A549 (cell line): Measurements from ENCODE around the gene PLEKHA1. TPM values are rescaled to one million over a fixed set of nuclear protein-coding genes. Genes with fewer than 3 reads are reported as not detected.

Experiments used
- ATAC-seq, 2 experiments: fragments of 200-7000 bp in 1 of 2; fragments of >200 bp in 1 of 2; cut with Nextera tagmentation in 1 of 2; cut with Tn5 transposase in 1 of 2; 3 replicates each; pipeline versions ENCODE4 v1.8.0 to v1.9.1; 2018 to 2020; ENCODE audit warnings: mild to moderate bottlenecking in 1 of 2, moderate library complexity in 1 of 2
- CTCF ChIA-PET: fragments of 300-600 bp; sonication (Branson Sonifier 250); formaldehyde crosslinking; extraction: SDS; loops from one replicate; lab custom pipeline; 2021; ENCODE audit warnings: antibody characterized with exemption, inconsistent platforms; lab: Yijun Ruan, JAX
- POLR2A ChIA-PET: fragments of 350-600 bp; formaldehyde crosslinking; extraction: SDS; loops from one replicate; lab custom pipeline; 2021; ENCODE audit warnings: antibody characterized with exemption, inconsistent platforms; lab: Yijun Ruan, JAX
- DNase-seq, 2 experiments: peaks; one replicate each; pipeline versions ENCODE4 v3.0.0 to v3.0.0-alpha.2; 2011 to 2016; ENCODE audit warnings: low read depth in 1 of 2, low spot score in 1 of 2
- FAIRE-seq: peaks from 2 replicates; lab custom pipeline; 2011; peaks lifted over from hg19 to GRCh38; lab: Jason Lieb, UNC
- H3K27ac ChIP-seq, 2 experiments: fragments of >200 bp; sonication (Bioruptor Twin); formaldehyde crosslinking; 3 replicates each; pipeline ENCODE4 v1.5.1; 2016 to 2017
- H3K4me1 ChIP-seq: fragments of >200 bp; sonication (Bioruptor Twin); formaldehyde crosslinking; 3 replicates; pipeline ENCODE4 v1.6.1; 2016
- H3K4me2 ChIP-seq: fragments of >200 bp; sonication (Bioruptor Twin); formaldehyde crosslinking; 3 replicates; pipeline ENCODE4 v1.6.1; 2016
- H3K4me3 ChIP-seq: fragments of >200 bp; sonication (Bioruptor Twin); formaldehyde crosslinking; 3 replicates; pipeline ENCODE4 v1.5.1; 2016
- H3K9me3 ChIP-seq: fragments of >200 bp; sonication (Bioruptor Twin); formaldehyde crosslinking; 3 replicates; pipeline ENCODE4 v1.6.1; 2016
- BHLHE40 ChIP-seq: IDR thresholded peaks from 2 replicates; pipeline ENCODE4 v1.6.1; 2012; ENCODE audit warnings: low read depth, low read length, inconsistent platforms
- CBX2 ChIP-seq: fragments of 200-600 bp; sonication (generic); IDR thresholded peaks from 2 replicates; pipeline ENCODE4 v1.6.1; 2016; ENCODE audit warnings: low read depth, mild to moderate bottlenecking, borderline replicate concordance
- CHD2 ChIP-seq: fragments of 150-350 bp; IDR thresholded peaks from 2 replicates; pipeline ENCODE4 v1.6.1; 2014; ENCODE audit warnings: low read length; ENCODE audit not compliant: partially characterized antibody
- EHF ChIP-seq: fragments of 250-450 bp; sonication (Bioruptor Pico); IDR thresholded peaks from 2 replicates; pipeline ENCODE4 v1.5.0; 2020; ENCODE audit warnings: mild to moderate bottlenecking
- EHMT2 ChIP-seq: fragments of 200-600 bp; sonication (generic); IDR thresholded peaks from 2 replicates; pipeline ENCODE4 v1.6.1; 2016; ENCODE audit warnings: antibody characterized with exemption, low read depth, mild to moderate bottlenecking, moderate library complexity
- EP300 ChIP-seq, 2 experiments: fragments of >200 bp; sonication (Bioruptor Twin); formaldehyde crosslinking; IDR thresholded peaks; 2 replicates in 1 of 2; 3 replicates in 1 of 2; pipeline ENCODE4 v1.6.1; 2016 to 2017
- FOSL2 ChIP-seq, 2 experiments: fragments of 450-650 bp in 1 of 2; fragments of >200 bp in 1 of 2; sonication (Bioruptor Twin) in 1 of 2; formaldehyde crosslinking; IDR thresholded peaks; 2 replicates each; pipeline versions ENCODE4 v1.5.0 to v1.6.1; 2016 to 2020; ENCODE audit warnings: mild to moderate bottlenecking in 1 of 2, moderate library complexity in 1 of 2
- FOXS1 ChIP-seq: fragments of 250-450 bp; sonication (Bioruptor Pico); IDR thresholded peaks from 2 replicates; pipeline ENCODE4 v1.5.0; 2020; ENCODE audit warnings: mild to moderate bottlenecking, moderate library complexity
- GATA3 ChIP-seq: IDR thresholded peaks from 2 replicates; pipeline ENCODE4 v1.6.1; 2012; ENCODE audit warnings: borderline replicate concordance
- HDAC2 ChIP-seq: fragments of 200-600 bp; sonication (generic); IDR thresholded peaks from 2 replicates; pipeline ENCODE4 v1.6.1; 2016
- HOXA7 ChIP-seq: fragments of 250-450 bp; sonication (Bioruptor Pico); IDR thresholded peaks from 2 replicates; pipeline ENCODE4 v1.5.0; 2020; ENCODE audit warnings: mild to moderate bottlenecking, moderate library complexity
- HOXB5 ChIP-seq: fragments of 250-450 bp; sonication (Bioruptor Pico); IDR thresholded peaks from 2 replicates; pipeline ENCODE4 v1.5.0; 2020; ENCODE audit warnings: mild to moderate bottlenecking, moderate library complexity
- JUN ChIP-seq, 2 experiments: fragments of >200 bp; sonication (Bioruptor Twin); formaldehyde crosslinking; IDR thresholded peaks; 2 replicates in 1 of 2; 3 replicates in 1 of 2; pipeline ENCODE4 v1.6.1; 2016 to 2017
- JUNB ChIP-seq: fragments of >200 bp; sonication (Bioruptor Twin); formaldehyde crosslinking; IDR thresholded peaks from 2 replicates; pipeline ENCODE4 v1.6.1; 2016
- KDM5A ChIP-seq: fragments of 200-600 bp; sonication (generic); IDR thresholded peaks from 2 replicates; pipeline ENCODE4 v1.6.1; 2016; ENCODE audit warnings: antibody characterized with exemption, mild to moderate bottlenecking
- MAFK ChIP-seq: fragments of 450-650 bp; IDR thresholded peaks from 2 replicates; pipeline ENCODE4 v1.6.1; 2014; ENCODE audit not compliant: partially characterized antibody
- NPAS2 ChIP-seq: fragments of 250-450 bp; sonication (Bioruptor Pico); IDR thresholded peaks from 2 replicates; pipeline ENCODE4 v1.8.0; 2022; ENCODE audit warnings: mild to moderate bottlenecking, moderate library complexity, borderline replicate concordance
- NR3C1 ChIP-seq: fragments of >200 bp; sonication (Bioruptor Twin); formaldehyde crosslinking; IDR thresholded peaks from 3 replicates; pipeline ENCODE4 v1.6.1; 2017
- PHF8 ChIP-seq: fragments of 200-600 bp; sonication (generic); IDR thresholded peaks from 2 replicates; pipeline ENCODE4 v1.6.1; 2016; ENCODE audit warnings: low read depth, mild to moderate bottlenecking, antibody characterized with exemption, moderate library complexity, borderline replicate concordance
- RAD21 ChIP-seq, 2 experiments: fragments of >200 bp in 1 of 2; sonication (Bioruptor Twin) in 1 of 2; formaldehyde crosslinking in 1 of 2; IDR thresholded peaks in 1 of 2; conservative IDR thresholded peaks in 1 of 2; 2 replicates in 1 of 2; 3 replicates in 1 of 2; pipeline ENCODE4 v1.6.1; 2012 to 2018; ENCODE audit warnings: inconsistent platforms in 1 of 2
- RARB ChIP-seq: fragments of 250-450 bp; sonication (Bioruptor Pico); IDR thresholded peaks from 2 replicates; pipeline ENCODE4 v1.8.0; 2021; ENCODE audit warnings: mild to moderate bottlenecking, moderate library complexity
- RCOR1 ChIP-seq: fragments of 150-350 bp; IDR thresholded peaks from 2 replicates; pipeline ENCODE4 v1.6.1; 2014; ENCODE audit warnings: antibody characterized with exemption, low read length, low read depth
- ZSCAN20 ChIP-seq: fragments of 250-450 bp; sonication (Bioruptor Pico); IDR thresholded peaks from 2 replicates; pipeline ENCODE4 v1.8.0; 2022; ENCODE audit warnings: mild to moderate bottlenecking, moderate library complexity
- WGBS: methylation state at CpG from one replicate; pipeline ENCODE4 v1.1.6; 2017; ENCODE audit errors: missing lambda C conversion rate; 5-methylcytosine and 5-hydroxymethylcytosine counted together
- polyA plus RNA-seq, 4 experiments: library from polyadenylated mRNA; depleted of rRNA in 3 of 4; stranded (reverse); fragments of >200 nt; fragmentation: RNase III in 1 of 4; extraction: RNeasy Plus Mini Kit Qiagen cat#74134 plus additional on column Dnase treatment in 1 of 4; gene quantifications; 2 replicates in 3 of 4; 3 replicates in 1 of 4; pipeline ENCODE4 v1.2.3, GENCODE V29; 2011 to 2017
- TF ChIP-seq, protein P1 (sequence below): fragments of 250-450 bp; sonication (Bioruptor Pico); IDR thresholded peaks from 2 replicates; pipeline ENCODE4 v1.5.0; 2020; ENCODE audit warnings: low read depth, mild to moderate bottlenecking, moderate library complexity
- TF ChIP-seq, protein P2 (sequence below): fragments of >200 bp; sonication (Bioruptor Twin); formaldehyde crosslinking; IDR thresholded peaks from 2 replicates; pipeline ENCODE4 v1.6.1; 2016
- TF ChIP-seq, protein P3 (sequence below): IDR thresholded peaks from 2 replicates; pipeline ENCODE4 v1.6.1; 2012
- TF ChIP-seq, protein P4 (sequence below): IDR thresholded peaks from 2 replicates; pipeline ENCODE4 v1.6.1; 2012
- TF ChIP-seq, protein P5 (sequence below): fragments of 200-600 bp; sonication (generic); IDR thresholded peaks from 2 replicates; pipeline ENCODE4 v1.6.1; 2016; ENCODE audit warnings: antibody characterized with exemption, mild to moderate bottlenecking, moderate library complexity

The PLEKHA1 gene
- polyA plus RNA-seq, 2 of the 4 experiments (the other 2 are of a cell fraction), result 26.7 to 62.4 TPM

DNA sequence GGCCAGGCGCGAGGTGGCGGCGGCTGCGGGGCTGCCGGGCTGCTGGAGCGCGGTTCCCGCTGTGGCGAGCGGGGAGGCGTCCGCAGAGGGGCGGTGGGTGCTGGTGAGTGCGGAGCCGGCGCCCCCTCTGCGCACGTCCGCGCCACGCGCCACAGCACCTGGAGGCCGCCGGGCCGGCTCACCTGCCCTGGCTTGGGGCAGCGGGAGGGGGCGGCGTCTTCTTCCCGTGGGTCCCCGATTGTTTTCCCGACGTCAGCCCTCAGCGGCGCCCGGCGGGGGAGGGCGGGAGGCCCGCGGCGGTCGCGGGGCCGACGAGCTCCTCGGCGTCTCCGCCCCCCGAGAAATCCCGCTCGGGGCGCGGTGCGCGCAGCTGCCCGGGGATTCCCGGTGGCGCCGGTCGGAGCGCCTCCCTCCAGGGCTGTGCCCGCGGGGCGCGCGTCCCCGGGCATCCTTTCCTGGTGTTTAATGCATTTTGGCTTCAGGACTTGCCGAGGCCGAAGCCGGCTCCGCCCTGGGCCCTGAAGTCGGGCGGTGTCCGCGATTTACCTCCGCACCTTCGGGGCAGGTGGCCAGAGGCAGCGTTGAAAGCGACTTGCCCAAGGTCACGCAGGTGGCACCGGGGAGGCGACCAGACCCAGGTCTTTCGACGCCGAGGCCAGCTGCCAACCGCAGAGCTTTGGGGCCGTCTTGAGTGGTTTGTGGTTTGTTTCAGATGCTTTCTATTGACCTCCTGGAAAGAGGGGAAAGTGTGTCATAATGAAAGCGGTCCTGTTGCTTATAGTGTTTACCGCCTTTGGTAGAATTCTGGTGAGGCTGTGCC is 561 bp downstream of the PLEKHA1 start (continued):
- TF ChIP-seq JUNB, result no peak

DNA sequence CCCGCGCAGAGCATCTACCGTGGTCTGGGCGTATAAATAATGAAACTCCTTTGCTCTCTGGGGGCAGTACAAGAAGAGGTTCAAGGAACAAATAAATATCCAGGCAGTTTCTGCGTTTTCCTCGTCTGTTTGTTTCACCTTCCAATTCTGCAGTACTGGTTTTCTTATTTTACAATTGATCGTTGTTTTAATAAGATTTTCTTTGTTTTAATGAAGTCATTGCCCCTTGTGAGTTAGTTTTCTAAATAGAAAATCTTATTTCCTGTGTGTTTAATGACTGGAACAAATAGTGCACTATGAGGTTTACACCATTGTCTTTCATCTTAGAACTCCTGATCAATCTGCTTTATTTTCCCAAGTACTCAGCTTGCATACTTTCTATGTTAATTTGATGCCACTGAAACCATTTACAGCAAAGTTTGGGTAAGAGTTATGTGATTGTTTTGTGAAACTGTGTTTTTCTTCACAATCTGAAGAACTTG is 1.2 kb downstream of the PLEKHA1 start:
- TF ChIP-seq BHLHE40 (no peak), KDM5A (no peak), GATA3 (no peak), FOSL2 (IDR thresholded peaks at IDR 0.05) (no peak), FOSL2 (CRISPR knock-in tag; IDR thresholded peaks at IDR 0.05) (no peak), PHF8 (no peak), NR3C1 (no peak), MAFK (no peak), RAD21 (conservative IDR thresholded peaks at IDR 0.05 in 1 of 2, IDR thresholded peaks at IDR 0.05 in 1 of 2) (no peak), HOXB5 (CRISPR knock-in tag) (no peak), ZSCAN20 (no peak), FOXS1 (CRISPR knock-in tag) (no peak), CBX2 (no peak), EP300 (IDR thresholded peaks at IDR 0.05) (no peak), RARB (CRISPR knock-in tag) (no peak), HOXA7 (no peak), NPAS2 (no peak)
- TF ChIP-seq, protein P1, sequence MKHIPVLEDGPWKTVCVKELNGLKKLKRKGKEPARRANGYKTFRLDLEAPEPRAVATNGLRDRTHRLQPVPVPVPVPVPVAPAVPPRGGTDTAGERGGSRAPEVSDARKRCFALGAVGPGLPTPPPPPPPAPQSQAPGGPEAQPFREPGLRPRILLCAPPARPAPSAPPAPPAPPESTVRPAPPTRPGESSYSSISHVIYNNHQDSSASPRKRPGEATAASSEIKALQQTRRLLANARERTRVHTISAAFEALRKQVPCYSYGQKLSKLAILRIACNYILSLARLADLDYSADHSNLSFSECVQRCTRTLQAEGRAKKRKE (CRISPR knock-in tag), result no peak
- TF ChIP-seq, protein P2, sequence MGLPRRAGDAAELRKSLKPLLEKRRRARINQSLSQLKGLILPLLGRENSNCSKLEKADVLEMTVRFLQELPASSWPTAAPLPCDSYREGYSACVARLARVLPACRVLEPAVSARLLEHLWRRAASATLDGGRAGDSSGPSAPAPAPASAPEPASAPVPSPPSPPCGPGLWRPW, result no peak
- TF ChIP-seq, protein P3, sequence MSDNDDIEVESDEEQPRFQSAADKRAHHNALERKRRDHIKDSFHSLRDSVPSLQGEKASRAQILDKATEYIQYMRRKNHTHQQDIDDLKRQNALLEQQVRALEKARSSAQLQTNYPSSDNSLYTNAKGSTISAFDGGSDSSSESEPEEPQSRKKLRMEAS, result no peak
- H3K4me1 ChIP-seq, result peaks cover 34% of the 10 kb centered on the region
- ATAC-seq (no peak), FAIRE-seq (no peak), DNase-seq (no peak)
- peak overlapping the region; percentile 88 for H3K4me2 ChIP-seq
- 3% methylated on average over 7 of the region's 7 CpGs for WGBS
- peak overlapping the region; percentile 74 for H3K4me3 ChIP-seq
- H3K27ac ChIP-seq, result peak overlapping the region; percentile 89 to 97
- POLR2A ChIA-PET, result interaction anchor here (0.9 to 2.7 kb wide), 3 partner anchors 52 to 68 kb away, joined by 3 to 22 read pairs (median 21); no protein-coding TSS in a partner anchor
- CTCF ChIA-PET, result interaction anchor here (1.0 to 3.2 kb wide), 3 partner anchors 27 to 190 kb away, joined by 3 to 13 read pairs (median 8); no protein-coding TSS in a partner anchor
- no peaks in the 10 kb centered on the region for H3K9me3 ChIP-seq

DNA sequence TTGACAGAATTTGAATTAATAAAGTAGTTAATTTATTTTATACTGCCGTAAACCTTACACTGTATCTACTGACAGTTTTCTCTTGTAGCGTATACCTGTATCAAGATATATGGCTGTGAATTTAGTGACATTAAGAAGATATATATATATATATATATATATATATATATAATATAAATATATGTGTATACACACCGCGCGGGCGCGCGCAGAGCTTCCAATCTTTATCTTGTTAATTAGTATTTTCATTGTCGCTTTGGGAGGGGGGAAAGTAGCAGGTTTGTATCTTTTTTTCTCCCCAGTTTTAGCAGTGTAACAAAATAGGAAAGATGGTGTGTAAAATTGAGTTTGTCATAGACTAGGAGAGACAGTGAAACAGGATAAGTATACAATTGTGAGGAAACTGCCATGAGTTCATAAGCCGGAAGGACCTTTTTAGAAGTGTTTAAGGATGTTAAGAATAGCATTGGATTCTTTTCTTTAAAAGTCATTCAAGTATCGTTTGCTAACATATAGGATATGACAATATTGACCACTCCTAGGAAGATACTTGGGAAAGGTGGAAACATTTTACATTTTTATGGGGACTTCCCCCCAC is 2.0 kb downstream of the PLEKHA1 start:
- Histone ChIP-seq H3K4me1 (peaks cover 34% of the 10 kb centered on the region), H3K4me3 (no peak overlapping the region), H3K27ac (no peak overlapping the region), H3K4me2 (peak overlapping the region; percentile 88), H3K9me3 (no peaks in the 10 kb centered on the region)
- DNase-seq (no peak), ATAC-seq (no peak), FAIRE-seq (no peak)
- WGBS, result 83% methylated on average over 11 of the region's 11 CpGs
- CTCF ChIA-PET, result interaction anchor here (3.2 kb wide), 1 partner anchor 34 kb away, joined by 13 read pairs; no protein-coding TSS in a partner anchor
- POLR2A ChIA-PET, result no interaction called here
- TF ChIP-seq NPAS2 (no peak), GATA3 (no peak), HDAC2 (no peak), RAD21 (conservative IDR thresholded peaks at IDR 0.05 in 1 of 2, IDR thresholded peaks at IDR 0.05 in 1 of 2) (no peak), RCOR1 (no peak), JUN (IDR thresholded peaks at IDR 0.05) (no peak), PHF8 (no peak), FOXS1 (CRISPR knock-in tag) (no peak), EHMT2 (no peak), EHF (CRISPR knock-in tag) (no peak), CHD2 (no peak)
- TF ChIP-seq, protein P4, sequence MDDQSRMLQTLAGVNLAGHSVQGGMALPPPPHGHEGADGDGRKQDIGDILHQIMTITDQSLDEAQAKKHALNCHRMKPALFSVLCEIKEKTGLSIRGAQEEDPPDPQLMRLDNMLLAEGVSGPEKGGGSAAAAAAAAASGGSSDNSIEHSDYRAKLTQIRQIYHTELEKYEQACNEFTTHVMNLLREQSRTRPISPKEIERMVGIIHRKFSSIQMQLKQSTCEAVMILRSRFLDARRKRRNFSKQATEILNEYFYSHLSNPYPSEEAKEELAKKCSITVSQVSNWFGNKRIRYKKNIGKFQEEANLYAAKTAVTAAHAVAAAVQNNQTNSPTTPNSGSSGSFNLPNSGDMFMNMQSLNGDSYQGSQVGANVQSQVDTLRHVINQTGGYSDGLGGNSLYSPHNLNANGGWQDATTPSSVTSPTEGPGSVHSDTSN, result no peak
- TF ChIP-seq, protein P5, sequence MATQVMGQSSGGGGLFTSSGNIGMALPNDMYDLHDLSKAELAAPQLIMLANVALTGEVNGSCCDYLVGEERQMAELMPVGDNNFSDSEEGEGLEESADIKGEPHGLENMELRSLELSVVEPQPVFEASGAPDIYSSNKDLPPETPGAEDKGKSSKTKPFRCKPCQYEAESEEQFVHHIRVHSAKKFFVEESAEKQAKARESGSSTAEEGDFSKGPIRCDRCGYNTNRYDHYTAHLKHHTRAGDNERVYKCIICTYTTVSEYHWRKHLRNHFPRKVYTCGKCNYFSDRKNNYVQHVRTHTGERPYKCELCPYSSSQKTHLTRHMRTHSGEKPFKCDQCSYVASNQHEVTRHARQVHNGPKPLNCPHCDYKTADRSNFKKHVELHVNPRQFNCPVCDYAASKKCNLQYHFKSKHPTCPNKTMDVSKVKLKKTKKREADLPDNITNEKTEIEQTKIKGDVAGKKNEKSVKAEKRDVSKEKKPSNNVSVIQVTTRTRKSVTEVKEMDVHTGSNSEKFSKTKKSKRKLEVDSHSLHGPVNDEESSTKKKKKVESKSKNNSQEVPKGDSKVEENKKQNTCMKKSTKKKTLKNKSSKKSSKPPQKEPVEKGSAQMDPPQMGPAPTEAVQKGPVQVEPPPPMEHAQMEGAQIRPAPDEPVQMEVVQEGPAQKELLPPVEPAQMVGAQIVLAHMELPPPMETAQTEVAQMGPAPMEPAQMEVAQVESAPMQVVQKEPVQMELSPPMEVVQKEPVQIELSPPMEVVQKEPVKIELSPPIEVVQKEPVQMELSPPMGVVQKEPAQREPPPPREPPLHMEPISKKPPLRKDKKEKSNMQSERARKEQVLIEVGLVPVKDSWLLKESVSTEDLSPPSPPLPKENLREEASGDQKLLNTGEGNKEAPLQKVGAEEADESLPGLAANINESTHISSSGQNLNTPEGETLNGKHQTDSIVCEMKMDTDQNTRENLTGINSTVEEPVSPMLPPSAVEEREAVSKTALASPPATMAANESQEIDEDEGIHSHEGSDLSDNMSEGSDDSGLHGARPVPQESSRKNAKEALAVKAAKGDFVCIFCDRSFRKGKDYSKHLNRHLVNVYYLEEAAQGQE, result no peak
